GM12891 (cell line): ENCODE measurements around the gene RAB6A.

Experiments used
- DNase-seq: peaks from one replicate; pipeline ENCODE4 v3.0.0; 2011; ENCODE audit warnings: low spot score; ENCODE audit not compliant: insufficient read length
- FAIRE-seq: peaks from 2 replicates; lab custom pipeline; 2011; peaks lifted over from hg19 to GRCh38; lab: Jason Lieb, UNC
- PAX5 ChIP-seq: IDR thresholded peaks from 2 replicates; pipeline ENCODE4 v1.6.1; 2011; ENCODE audit warnings: low read length, moderate library complexity, mild to moderate bottlenecking; ENCODE audit not compliant: insufficient read depth, severe bottlenecking
- POLR2A ChIP-seq: IDR thresholded peaks from 2 replicates; pipeline ENCODE4 v1.6.1; 2011; ENCODE audit warnings: low read depth, low read length, control low read depth
- POLR2AphosphoS5 ChIP-seq: IDR thresholded peaks from 2 replicates; pipeline ENCODE4 v1.6.1; 2011; ENCODE audit warnings: low read depth, low read length, control low read depth
- POU2F2 ChIP-seq: IDR thresholded peaks from 2 replicates; pipeline ENCODE4 v1.6.1; 2011; ENCODE audit warnings: low read depth, mild to moderate bottlenecking, control low read depth, low read length, moderate library complexity
- SPI1 ChIP-seq: IDR thresholded peaks from 2 replicates; pipeline ENCODE4 v1.6.1; 2011; ENCODE audit warnings: low read depth, low read length, control low read depth
- TAF1 ChIP-seq: IDR thresholded peaks from 2 replicates; pipeline ENCODE4 v1.6.1; 2011; ENCODE audit warnings: low read depth, low read length, control low read depth

Gene RAB6A

GRCh38 chr11:73635721-73636120, 125.2 kb downstream of the RAB6A start:
- TF ChIP-seq PAX5 (no peak), POLR2A (no peak), POU2F2 (no peak), SPI1 (no peak), TAF1 (no peak), POLR2AphosphoS5 (no peak)
- DNase-seq = no peak
- FAIRE-seq = no peak

- FAIRE-seq = no peak
- no peak for TF ChIP-seq POU2F2
- no peak for TF ChIP-seq PAX5
- no peak for TF ChIP-seq TAF1
- TF ChIP-seq POLR2A = no peak
- no peak for TF ChIP-seq SPI1
- no peak for TF ChIP-seq POLR2AphosphoS5
- DNase-seq = no peak
Measured at GRCh38 chr11:73633999-73634398, 126.9 kb downstream of the RAB6A start.

- no peak for FAIRE-seq
- DNase-seq = no peak
- no peak for TF ChIP-seq TAF1
- TF ChIP-seq SPI1 = no peak
- TF ChIP-seq POU2F2 = no peak
- no peak for TF ChIP-seq POLR2AphosphoS5
- TF ChIP-seq PAX5 = no peak
- TF ChIP-seq POLR2A = no peak
Measured at GRCh38 chr11:73632996-73633395, 127.9 kb downstream of the RAB6A start.

- DNase-seq (no peak), FAIRE-seq (no peak)
- TF ChIP-seq POLR2AphosphoS5 (no peak), TAF1 (no peak), SPI1 (no peak), PAX5 (no peak), POLR2A (no peak), POU2F2 (no peak)
Measured at GRCh38 chr11:73629907-73630306, 131.0 kb downstream of the RAB6A start.

GRCh38 chr11:73625696-73626318, 135.1 kb downstream of the RAB6A start:
- FAIRE-seq (peak; percentile 52), DNase-seq (peak; percentile 67)
- no peak for TF ChIP-seq SPI1
- no peak for TF ChIP-seq POLR2A
- no peak for TF ChIP-seq PAX5
- no peak for TF ChIP-seq POLR2AphosphoS5
- TF ChIP-seq POU2F2 = no peak
- TF ChIP-seq TAF1 = no peak
